NCI-H146 treated with DMSO at 0.1 percent for 48 hours (cell line): ENCODE results near the gene GJB4.

Experiments
- DNase-seq: peaks from one replicate; lab custom pipeline; 2025; ENCODE audit not compliant: unreplicated experiment; lab: John Stamatoyannopoulos, UW

GJB4 gene

DNA sequence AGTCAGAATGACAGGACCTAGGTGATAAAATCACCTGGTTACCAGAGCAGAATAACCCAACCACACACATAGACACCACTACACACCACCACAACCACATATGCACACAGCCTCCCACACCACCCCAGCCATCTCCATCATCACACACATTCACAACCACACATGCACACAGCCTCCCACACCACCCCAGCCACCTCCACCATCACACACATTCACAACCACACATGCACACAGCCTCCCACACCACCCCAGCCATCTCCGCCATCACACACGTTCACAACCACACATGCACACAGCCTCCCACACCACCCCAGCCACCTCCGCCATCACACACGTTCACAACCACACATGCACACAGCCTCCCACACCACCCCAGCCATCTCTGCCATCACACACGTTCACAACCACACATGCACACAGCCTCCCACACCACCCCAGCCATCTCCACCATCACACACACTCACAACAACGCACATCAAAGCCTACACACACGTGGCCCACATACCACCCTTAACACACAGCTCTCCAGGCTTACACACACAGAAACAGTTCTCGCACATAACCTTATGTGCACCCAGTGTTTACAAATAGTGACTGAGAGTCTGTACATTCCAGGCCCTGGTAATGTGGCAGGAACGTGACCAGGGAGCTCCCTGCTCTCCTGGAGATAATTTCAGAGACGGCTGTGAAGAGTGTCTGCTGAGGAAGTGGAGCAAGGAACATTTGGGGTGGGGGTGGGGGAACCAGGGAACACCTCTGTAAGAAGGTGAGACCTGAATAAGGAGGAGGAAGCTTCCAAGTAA lies 18.2 kb downstream of the GJB4 start:
- DNase-seq = no peak

DNA sequence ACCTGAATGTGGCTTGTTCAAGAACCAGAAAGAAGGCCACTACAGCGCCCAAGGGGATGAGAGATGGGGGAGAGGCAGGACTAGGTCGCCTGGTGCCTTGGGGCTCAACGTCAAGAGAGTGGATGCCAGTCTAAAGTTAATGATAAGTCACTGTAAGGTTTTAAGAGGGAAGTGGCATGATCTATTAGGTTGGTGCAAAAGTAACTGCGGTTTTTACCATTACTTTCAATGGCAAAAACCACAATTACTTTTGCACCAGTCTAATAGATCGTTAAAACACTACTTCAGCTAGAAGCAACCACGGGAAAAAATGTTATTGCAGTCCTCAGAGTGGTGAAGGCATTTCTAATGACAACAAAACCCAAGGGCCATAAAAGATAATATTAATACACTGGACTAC lies 18.8 kb downstream of the GJB4 start:
- no peak for DNase-seq

DNA sequence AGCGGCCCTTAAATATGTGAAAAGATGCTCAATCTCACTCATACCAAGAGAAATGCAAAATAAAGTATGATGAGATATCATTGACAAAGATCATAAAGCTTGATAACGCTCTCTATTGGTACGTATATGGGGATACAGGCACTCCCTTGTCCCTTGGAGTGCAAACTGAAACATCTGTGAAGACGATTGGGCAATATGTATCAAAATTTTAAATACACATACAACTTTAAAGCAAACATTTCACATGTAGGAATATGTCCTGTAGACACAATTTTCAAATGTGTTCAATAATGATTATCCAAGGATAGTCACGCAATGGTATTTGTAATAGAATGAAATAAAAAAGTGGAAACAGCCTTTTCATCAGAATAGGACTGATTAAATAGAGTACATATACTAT lies 19.5 kb downstream of the GJB4 start:
- no peak for DNase-seq

DNA sequence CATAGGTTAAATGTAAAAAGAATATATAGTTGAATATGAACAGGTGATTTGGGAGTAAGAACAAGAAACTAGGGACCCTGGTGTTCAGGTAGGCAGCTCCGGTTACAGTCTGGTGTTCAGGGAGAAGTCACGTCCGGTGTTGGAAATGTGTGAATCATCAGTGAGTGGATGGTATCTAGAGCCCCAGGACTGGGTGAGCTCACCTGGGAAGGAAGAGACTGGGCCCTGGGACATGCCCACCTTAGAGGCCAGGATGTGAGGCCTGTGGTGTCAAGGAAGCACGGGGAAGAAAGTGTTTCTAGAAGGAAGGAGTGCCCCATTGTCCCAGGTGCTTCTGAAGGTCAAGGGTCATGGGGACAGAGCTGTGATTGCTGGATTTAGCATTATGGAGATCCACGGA lies 20.0 kb downstream of the GJB4 start:
- no peak for DNase-seq

DNA sequence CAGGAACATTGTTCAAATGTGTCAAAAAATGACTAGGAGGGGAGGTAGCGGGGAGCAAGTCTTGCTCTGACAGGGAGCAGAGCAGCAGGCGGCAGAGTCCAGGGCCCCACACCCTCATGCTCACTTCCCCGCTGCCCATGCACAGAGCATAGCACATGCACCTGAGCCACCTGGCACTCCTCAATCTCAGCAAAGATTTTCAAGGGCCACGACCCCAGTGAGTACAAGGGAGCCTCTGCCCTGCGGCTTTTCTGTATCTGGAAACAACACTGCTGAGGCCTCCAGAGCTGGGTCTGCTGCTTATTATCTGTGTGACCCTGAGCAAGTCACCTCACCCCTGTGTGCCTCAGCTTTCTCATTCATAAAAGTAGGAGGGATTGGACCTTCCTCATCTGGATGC lies 20.4 kb downstream of the GJB4 start:
- no peak for DNase-seq

GRCh38 chr1:34780528-34780927 lies 21.0 kb downstream of the GJB4 start:
- DNase-seq = no peak

DNA sequence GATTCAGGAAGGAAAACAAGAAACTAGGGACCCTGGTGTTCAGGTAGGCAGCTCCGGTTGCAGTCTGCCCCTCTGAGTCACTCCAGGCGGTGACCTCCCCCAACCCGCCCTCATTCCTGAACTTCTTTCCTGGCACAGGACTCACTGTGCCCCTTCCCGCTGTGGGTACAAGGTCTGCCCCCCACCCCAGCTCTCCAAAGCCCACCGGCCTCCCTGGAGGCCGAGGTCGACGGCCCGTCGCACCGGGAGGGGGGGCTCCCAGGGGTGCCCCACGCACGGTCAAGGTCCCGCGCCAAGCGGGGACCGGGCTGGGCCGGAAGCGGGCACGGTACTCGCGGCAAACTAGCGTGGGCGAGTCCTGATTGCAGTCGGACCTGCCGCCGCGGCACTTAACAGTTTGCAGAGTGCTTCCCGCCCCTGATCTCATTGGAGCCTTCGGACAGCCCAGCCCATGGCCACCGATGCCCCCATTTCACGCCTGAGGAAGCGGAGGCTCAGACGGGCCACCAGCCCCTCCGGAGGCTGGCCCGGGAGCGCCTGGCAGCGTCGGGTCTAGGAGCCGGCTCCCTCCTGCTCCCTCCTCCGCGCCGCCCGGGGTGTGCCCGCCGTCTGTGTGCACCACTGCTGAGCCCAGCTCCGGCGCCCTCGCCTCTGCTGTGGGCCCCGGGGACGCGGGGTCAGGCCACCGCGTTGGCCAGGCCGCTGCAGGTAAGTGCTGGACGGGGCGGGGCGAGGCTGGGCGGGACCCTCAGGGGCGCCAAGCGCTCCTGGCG lies 21.7 kb downstream of the GJB4 start, which contains the start of gene GJB3:
GJB3 (plus strand) TSS at position 144 of the 773 bp plus-strand sequence. CDS start 3,549 bp downstream, outside the sequence.
- no peak for DNase-seq

GRCh38 chr1:34781844-34782391 lies 22.4 kb downstream of the GJB4 start:
- no peak for DNase-seq

- no peak for DNase-seq
These were observed 25.2 kb downstream of the GJB4 start for GRCh38 chr1:34784751-34785221.

GRCh38 chr1:34785231-34785874 lies 25.8 kb downstream of the GJB4 start:
- no peak for DNase-seq

DNA sequence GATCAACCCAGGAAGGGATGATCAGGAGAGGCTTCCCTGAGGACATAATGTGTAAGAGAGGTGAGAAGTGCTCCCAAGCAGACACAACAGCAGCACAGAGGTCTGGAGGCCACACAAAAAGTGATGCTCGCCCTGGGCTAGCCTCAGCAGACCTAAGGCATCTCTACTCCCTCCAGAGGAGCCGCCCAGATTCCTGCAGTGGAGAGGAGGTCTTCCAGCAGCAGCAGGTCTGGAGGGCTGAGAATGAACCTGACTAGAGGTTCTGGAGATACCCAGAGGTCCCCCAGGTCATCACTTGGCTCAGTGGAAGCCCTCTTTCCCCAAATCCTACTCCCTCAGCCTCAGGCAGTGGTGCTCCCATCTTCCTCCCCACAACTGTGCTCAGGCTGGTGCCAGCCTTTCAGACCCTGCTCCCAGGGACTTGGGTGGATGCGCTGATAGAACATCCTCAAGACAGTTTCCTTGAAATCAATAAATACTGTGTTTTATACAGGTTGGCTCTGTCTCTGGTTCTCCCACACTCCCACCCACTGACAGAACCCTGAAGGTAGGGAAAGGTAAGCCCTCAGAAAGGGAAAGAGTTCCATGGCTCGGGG lies 26.4 kb downstream of the GJB4 start:
- DNase-seq = no peak

GRCh38 chr1:34786521-34787325 lies 27.2 kb downstream of the GJB4 start:
- DNase-seq = peak; percentile 58

DNA sequence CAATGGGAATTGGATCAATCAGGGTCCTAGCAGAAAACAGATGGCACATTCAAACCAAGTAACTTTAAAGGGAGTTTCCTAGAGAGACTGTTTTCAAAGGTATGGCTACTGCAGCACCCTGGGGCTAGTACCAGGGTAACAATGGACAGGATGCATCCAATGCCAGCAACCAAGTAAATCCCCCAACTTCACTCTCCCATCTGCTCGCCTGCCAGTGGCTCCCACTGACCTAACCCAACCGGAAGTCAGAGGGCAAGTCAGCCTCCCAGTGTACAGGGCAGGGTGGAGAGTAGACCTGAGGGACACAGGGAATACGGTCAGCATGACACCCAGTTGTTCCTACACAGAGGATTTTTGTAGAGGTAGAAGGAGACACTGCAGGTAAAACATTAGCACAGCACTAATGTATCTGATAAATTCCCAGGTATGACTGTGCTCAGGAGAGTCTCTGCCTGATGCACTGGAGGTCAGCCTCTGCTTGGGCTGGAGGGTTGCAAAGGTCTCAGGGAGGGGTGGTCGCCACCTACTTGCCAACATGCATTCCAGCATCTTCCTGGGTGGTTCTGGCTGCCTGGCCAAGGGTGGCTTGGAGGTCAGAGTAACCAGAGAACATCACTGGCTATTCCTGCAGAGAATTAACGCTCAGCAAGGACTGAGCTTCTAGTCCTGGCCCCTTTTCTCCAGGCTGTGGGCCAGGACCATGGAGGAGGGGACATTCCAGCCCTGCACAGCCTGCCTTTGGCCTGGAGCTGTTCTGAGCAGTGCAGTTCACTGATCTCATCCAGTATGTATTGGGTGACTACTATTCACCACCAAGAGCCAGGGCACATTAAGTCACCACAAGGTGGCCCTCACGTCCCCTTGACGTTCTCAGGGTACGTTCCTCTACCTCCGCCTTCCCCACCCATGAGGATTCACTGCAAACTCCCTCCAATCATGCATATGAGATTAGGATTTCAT lies 28.2 kb downstream of the GJB4 start:
- DNase-seq = no peak

DNA sequence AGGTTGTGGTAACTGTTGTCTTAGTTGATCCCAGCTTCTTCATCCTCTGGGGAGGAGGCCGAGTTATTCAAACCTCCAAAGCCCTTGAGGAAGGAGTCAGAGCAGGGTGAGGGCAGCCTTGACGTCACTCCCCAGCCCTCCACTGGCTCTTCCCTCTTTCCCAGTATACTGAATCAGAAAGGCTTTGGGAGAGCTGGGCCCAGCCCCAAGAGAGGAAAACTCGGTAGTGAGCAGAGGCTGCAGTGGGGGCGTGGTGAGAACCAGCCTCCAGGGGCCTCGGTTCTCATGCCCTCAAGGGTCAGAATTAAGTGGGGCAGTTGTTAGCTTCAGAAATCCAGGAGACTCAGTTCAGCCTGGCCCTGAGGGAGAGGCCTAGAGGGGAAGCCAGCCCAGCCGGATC lies 31.4 kb downstream of the GJB4 start:
- no peak for DNase-seq

DNA sequence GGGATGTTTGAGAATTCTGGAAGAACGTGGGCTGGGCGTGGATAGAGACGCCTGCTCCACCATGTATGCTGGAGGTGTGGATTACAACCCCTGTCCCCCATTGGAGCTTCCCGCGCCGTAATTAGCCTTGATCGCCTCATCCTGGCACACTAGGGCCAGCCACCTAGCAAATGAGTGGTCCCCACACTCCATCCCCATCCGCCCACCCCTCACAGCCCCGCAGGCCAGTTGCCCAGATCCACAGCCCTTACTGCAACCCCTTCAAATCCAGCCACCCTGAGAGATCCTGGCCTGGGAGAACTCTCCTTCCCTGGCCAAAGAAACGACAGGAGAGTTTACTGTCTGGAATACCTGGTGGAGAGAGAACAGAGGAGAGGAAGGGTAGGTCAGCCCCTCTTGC lies 32.9 kb downstream of the GJB4 start:
- no peak for DNase-seq

- DNase-seq = no peak
These were observed 33.6 kb downstream of the GJB4 start, which contains the start of gene GJA4 for GRCh38 chr1:34792868-34793727. Gene GJA4 (plus strand): TSS chr1:34792999. CDS start chr1:34794214, 1,215 bp downstream.

- no peak for DNase-seq
These were observed 34.7 kb downstream of the GJB4 start for GRCh38 chr1:34794001-34794789.
